DOHH2 (cell line): ENCODE data around the gene ANKRD65.

Experiments
- H3F3A ChIP-seq: fragments of 200-600 bp; sonication (generic), shearing (Covaris generic); 2 replicates; pipeline ENCODE4 v1.6.0; 2016; ENCODE audit warnings: antibody characterized with exemption, mild to moderate bottlenecking; ENCODE audit not compliant: control insufficient read depth, insufficient read depth
- H3K27ac ChIP-seq: fragments of 200-600 bp; sonication (generic); 2 replicates; pipeline ENCODE4 v1.5.1; 2014; ENCODE audit warnings: low read depth, mild to moderate bottlenecking, low read length, moderate library complexity
- H3K27me3 ChIP-seq: fragments of 200-600 bp; sonication (generic); 2 replicates; pipeline ENCODE4 v1.6.1; 2014; ENCODE audit warnings: mild to moderate bottlenecking, low read length, mixed read lengths; ENCODE audit not compliant: control insufficient read depth
- H3K36me3 ChIP-seq: fragments of 200-600 bp; sonication (generic); 2 replicates; pipeline ENCODE4 v1.6.1; 2014; ENCODE audit warnings: mild to moderate bottlenecking, low read length, moderate library complexity, mixed read lengths; ENCODE audit not compliant: control insufficient read depth
- H3K4me1 ChIP-seq: fragments of 200-600 bp; sonication (generic); 2 replicates; pipeline ENCODE4 v1.6.1; 2014; ENCODE audit warnings: mild to moderate bottlenecking, low read length, mixed read lengths; ENCODE audit not compliant: control insufficient read depth
- H3K4me2 ChIP-seq: fragments of 200-600 bp; sonication (generic); 2 replicates; pipeline ENCODE4 v1.6.0; 2014; ENCODE audit warnings: mild to moderate bottlenecking, low read length, moderate library complexity
- H3K4me3 ChIP-seq: fragments of 200-600 bp; sonication (generic); 2 replicates; pipeline ENCODE4 v1.5.1; 2014; ENCODE audit warnings: mild to moderate bottlenecking, low read length, mixed read lengths
- H3K79me2 ChIP-seq: fragments of 200-600 bp; sonication (generic); 2 replicates; pipeline ENCODE4 v1.6.1; 2014; ENCODE audit warnings: mild to moderate bottlenecking, low read length, mixed read lengths; ENCODE audit not compliant: control insufficient read depth
- H3K9me2 ChIP-seq: fragments of 200-600 bp; sonication (generic); replicated peaks from 2 replicates; pipeline ENCODE4 v1.6.1; 2014; ENCODE audit warnings: mild to moderate bottlenecking, low read length, mixed read lengths; ENCODE audit not compliant: control insufficient read depth
- H3K9me3 ChIP-seq: fragments of 200-600 bp; sonication (generic); 2 replicates; pipeline ENCODE4 v1.6.1; 2014; ENCODE audit warnings: antibody characterized with exemption, low read length, mixed read lengths; ENCODE audit not compliant: control insufficient read depth, insufficient read depth
- H4K20me1 ChIP-seq: fragments of 200-600 bp; sonication (generic); 2 replicates; pipeline ENCODE4 v1.6.0; 2014; ENCODE audit warnings: low read depth, mild to moderate bottlenecking, antibody characterized with exemption, low read length, moderate library complexity; ENCODE audit not compliant: control insufficient read depth, insufficient read depth
- CTCF ChIP-seq: fragments of 200-600 bp; sonication (generic); IDR thresholded peaks from one replicate; pipeline ENCODE4 v1.5.1; 2014; ENCODE audit warnings: antibody characterized with exemption, mild to moderate bottlenecking, low read depth, low read length; ENCODE audit not compliant: poor library complexity, severe bottlenecking
- EZH2phosphoT487 ChIP-seq: fragments of 200-600 bp; sonication (generic); IDR thresholded peaks from 2 replicates; pipeline ENCODE4 v1.6.1; 2017; ENCODE audit warnings: borderline replicate concordance, mild to moderate bottlenecking, antibody characterized with exemption, low read length, moderate library complexity, mixed read lengths

Gene ANKRD65

GRCh38 chr1:1435106-1435903 is 14.2 kb upstream of the ANKRD65 start, which contains the start of gene VWA1:
Gene VWA1, plus strand, starts transcription at chr1:1435690. Its CDS starts 59 bp downstream, at chr1:1435749.
- Histone ChIP-seq H3K4me1 (0 out of 2 replicates have a peak, but pooled peaks cover 5% of the 10 kb centered on the region), H3F3A (no peaks in the 10 kb centered on the region), H3K4me3 (no peak within 1 kb of the TSS), H3K79me2 (no peaks in the 10 kb centered on the region), H3K27me3 (peaks cover 32% of the 10 kb centered on the region), H3K27ac (no peak within 1 kb of the TSS), H3K9me3 (no peaks in the 10 kb centered on the region), H3K9me2 (no peaks in the 10 kb centered on the region), H4K20me1 (no peaks in the 10 kb centered on the region), H3K4me2 (no peak within 1 kb of the TSS), H3K36me3 (no peaks in the 10 kb centered on the region)
- TF ChIP-seq CTCF (no peak), EZH2phosphoT487 (peak; percentile 73; the same call in 1 of the 2 replicates)

- no peak overlapping the region for H3K27ac ChIP-seq
- H3K79me2 ChIP-seq, result no peaks in the 10 kb centered on the region
- no peak overlapping the region for H3K4me3 ChIP-seq
- TF ChIP-seq EZH2phosphoT487 (no peak), CTCF (no peak)
- no peaks in the 10 kb centered on the region for H3K9me3 ChIP-seq
- H3K4me1 ChIP-seq, result 0 out of 2 replicates have a peak, but pooled peaks cover 5% of the 10 kb centered on the region
- H3K27me3 ChIP-seq, result peaks cover 36% of the 10 kb centered on the region
- H3K4me2 ChIP-seq, result no peak overlapping the region
- H3K9me2 ChIP-seq, result no peaks in the 10 kb centered on the region
- no peaks in the 10 kb centered on the region for H4K20me1 ChIP-seq
- no peaks in the 10 kb centered on the region for H3K36me3 ChIP-seq
- H3F3A ChIP-seq, result no peaks in the 10 kb centered on the region
These were observed 13.7 kb upstream of the ANKRD65 start for GRCh38 chr1:1434824-1435105.

GRCh38 chr1:1434131-1434823 is 13.2 kb upstream of the ANKRD65 start:
- Histone ChIP-seq H3K9me3 (no peaks in the 10 kb centered on the region), H3K4me3 (no peak overlapping the region), H3K36me3 (no peaks in the 10 kb centered on the region), H3F3A (no peaks in the 10 kb centered on the region), H3K27me3 (peaks cover 40% of the 10 kb centered on the region), H4K20me1 (no peaks in the 10 kb centered on the region), H3K4me2 (no peak overlapping the region), H3K79me2 (no peaks in the 10 kb centered on the region), H3K9me2 (no peaks in the 10 kb centered on the region), H3K4me1 (0 out of 2 replicates have a peak, but pooled peaks cover 5% of the 10 kb centered on the region), H3K27ac (no peak overlapping the region)
- no peak for TF ChIP-seq CTCF
